Measurements from ENCODE around the gene MPDU1.

Gene MPDU1

DNA sequence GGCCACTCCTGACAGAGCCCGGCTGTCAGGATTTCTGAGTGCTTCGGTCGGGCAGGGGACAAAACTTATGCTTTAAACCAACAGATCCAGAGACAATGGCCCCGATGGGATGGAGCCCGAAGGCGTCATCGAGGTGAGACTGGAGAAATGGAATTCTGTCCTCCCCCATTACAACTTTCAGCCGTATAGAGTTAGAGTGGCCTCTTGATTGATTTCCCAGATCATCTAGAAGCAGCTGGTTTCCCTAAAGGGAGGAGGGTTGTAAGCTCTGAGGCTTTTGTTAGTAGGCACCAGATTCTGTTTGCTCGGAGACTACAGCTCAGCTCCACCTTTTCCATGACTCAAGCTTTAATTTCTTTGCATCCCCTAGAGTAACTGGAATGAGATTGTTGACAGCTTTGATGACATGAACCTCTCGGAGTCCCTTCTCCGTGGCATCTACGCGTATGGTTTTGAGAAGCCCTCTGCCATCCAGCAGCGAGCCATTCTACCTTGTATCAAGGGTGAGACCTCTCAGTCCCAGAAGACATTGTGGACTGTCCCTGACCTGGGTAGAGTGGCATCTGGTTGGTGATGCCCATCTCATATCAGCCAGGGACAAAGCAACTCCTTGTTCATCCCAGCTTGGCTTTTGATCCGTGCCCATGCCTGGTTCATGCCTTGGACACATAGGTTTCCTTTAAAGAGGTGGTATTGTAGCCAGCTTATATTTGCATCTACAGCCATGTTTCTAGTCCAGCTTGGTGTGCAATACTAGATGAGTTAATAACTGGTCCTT lies 9.3 kb upstream of the MPDU1 start:
- DNase-seq (ENCODE audit: low spot score), result no peak
- TF ChIP-seq, protein P1, sequence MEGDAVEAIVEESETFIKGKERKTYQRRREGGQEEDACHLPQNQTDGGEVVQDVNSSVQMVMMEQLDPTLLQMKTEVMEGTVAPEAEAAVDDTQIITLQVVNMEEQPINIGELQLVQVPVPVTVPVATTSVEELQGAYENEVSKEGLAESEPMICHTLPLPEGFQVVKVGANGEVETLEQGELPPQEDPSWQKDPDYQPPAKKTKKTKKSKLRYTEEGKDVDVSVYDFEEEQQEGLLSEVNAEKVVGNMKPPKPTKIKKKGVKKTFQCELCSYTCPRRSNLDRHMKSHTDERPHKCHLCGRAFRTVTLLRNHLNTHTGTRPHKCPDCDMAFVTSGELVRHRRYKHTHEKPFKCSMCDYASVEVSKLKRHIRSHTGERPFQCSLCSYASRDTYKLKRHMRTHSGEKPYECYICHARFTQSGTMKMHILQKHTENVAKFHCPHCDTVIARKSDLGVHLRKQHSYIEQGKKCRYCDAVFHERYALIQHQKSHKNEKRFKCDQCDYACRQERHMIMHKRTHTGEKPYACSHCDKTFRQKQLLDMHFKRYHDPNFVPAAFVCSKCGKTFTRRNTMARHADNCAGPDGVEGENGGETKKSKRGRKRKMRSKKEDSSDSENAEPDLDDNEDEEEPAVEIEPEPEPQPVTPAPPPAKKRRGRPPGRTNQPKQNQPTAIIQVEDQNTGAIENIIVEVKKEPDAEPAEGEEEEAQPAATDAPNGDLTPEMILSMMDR (conservative IDR thresholded peaks at IDR 0.05; ENCODE audit: low read depth), result no peak
- H3K27ac ChIP-seq, result peak overlapping the region; percentile 98
- CTCF ChIA-PET, result interaction anchor here (0.9 to 1.4 kb wide), 5 partner anchors 13 to 114 kb away, joined by 3 to 8 read pairs (median 5); partner anchors contain the start of genes SOX15, TP53 and WRAP53
- POLR2A ChIA-PET (ENCODE audit: low non-redundant PET), result interaction anchor here (0.6 to 3.4 kb wide), 4 partner anchors 9 to 317 kb away, joined by 4 to 28 read pairs (median 6); partner anchors contain the start of genes MPDU1 and SOX15

DNA sequence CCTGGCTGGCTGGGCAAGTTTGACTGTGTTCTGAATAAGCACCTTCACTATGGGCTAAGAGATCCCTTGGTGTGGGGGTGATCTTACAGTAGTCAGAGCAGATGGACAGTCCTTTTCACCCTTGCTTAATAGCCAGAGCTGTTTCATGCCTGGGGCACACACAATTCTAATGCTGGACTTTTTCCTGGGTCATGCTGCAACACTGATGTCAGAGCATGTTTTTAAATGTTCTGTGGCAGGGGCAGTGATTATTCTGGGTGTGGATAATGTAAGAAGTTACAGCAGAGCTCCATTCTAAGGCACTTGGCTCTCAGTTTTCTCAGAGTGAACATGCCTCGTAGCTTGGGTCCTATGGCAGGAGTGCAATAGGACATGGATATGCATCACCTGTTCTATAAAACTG lies 8.2 kb upstream of the MPDU1 start:
- TF ChIP-seq, protein P1 (conservative IDR thresholded peaks at IDR 0.05; ENCODE audit: low read depth), result no peak
- ChIA-PET POLR2A (ENCODE audit: low non-redundant PET) (interaction anchor here (3.4 kb wide), 1 partner anchor 14 kb away, joined by 28 read pairs; the partner anchor contains the start of gene SOX15), CTCF (interaction anchor here (0.6 to 1.4 kb wide), 4 partner anchors 12 to 113 kb away, joined by 3 to 8 read pairs (median 4); partner anchors contain the start of gene WRAP53)
- peak overlapping the region; percentile 98 for H3K27ac ChIP-seq
- DNase-seq (ENCODE audit: low spot score), result no peak

DNA sequence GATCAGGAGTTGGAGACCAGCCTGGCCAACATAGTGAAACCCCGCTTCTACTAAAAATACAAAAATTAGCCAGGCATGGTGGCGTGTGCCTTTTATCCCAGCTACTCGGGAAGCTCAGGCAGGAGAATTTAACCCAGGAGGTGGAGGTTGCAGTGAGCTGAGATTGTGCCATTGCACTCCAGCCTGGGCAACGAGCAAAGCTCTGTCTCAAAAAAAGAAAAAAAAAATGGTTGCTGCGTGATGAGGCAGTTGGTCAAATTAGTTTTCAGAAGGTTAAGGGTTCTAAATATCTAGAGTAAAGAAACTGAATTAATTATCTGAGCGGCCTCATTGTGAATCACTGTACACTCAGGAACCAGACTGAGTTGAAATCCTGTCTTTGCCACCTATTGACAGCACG lies 7.7 kb upstream of the MPDU1 start:
- peak overlapping the region; percentile 98 for H3K27ac ChIP-seq
- POLR2A ChIA-PET (ENCODE audit: low non-redundant PET), result interaction anchor here (3.4 kb wide), 1 partner anchor 14 kb away, joined by 28 read pairs; the partner anchor contains the start of gene SOX15

DNA sequence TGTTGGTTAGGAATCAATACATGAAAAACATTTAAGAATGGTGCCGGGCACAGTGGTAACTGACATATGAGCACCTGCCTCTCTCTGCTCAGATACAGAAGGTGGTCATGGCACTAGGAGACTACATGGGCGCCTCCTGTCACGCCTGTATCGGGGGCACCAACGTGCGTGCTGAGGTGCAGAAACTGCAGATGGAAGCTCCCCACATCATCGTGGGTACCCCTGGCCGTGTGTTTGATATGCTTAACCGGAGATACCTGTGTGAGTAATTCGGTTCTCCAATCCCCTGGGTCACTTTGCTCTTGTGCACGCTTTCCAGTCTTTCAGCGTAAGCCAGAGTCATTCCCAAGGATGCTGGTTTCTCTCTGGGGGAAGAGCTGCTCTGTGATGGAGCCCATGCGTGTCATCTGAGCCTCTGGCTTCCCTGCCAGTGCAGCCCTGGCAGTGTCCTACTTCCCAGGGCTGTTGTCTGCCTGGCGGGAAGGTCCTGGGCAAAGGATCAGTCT lies 7.2 kb upstream of the MPDU1 start:
- peak overlapping the region; percentile 98 for H3K27ac ChIP-seq
- POLR2A ChIA-PET (ENCODE audit: low non-redundant PET), result interaction anchor here (3.4 kb wide), 1 partner anchor 13 kb away, joined by 28 read pairs; the partner anchor contains the start of gene SOX15
- CTCF ChIA-PET, result no interaction called here
- TF ChIP-seq, protein P1 (conservative IDR thresholded peaks at IDR 0.05; ENCODE audit: low read depth), result no peak
- DNase-seq (ENCODE audit: low spot score), result no peak

More for the DNA sequence above, 7.7 kb upstream of the MPDU1 start:
- CTCF ChIA-PET, result interaction anchor here (0.6 to 1.4 kb wide), 4 partner anchors 11 to 113 kb away, joined by 3 to 8 read pairs (median 4); partner anchors contain the start of gene WRAP53
- TF ChIP-seq, protein P1 (conservative IDR thresholded peaks at IDR 0.05; ENCODE audit: low read depth), result no peak
- no peak for DNase-seq (ENCODE audit: low spot score)

DNA sequence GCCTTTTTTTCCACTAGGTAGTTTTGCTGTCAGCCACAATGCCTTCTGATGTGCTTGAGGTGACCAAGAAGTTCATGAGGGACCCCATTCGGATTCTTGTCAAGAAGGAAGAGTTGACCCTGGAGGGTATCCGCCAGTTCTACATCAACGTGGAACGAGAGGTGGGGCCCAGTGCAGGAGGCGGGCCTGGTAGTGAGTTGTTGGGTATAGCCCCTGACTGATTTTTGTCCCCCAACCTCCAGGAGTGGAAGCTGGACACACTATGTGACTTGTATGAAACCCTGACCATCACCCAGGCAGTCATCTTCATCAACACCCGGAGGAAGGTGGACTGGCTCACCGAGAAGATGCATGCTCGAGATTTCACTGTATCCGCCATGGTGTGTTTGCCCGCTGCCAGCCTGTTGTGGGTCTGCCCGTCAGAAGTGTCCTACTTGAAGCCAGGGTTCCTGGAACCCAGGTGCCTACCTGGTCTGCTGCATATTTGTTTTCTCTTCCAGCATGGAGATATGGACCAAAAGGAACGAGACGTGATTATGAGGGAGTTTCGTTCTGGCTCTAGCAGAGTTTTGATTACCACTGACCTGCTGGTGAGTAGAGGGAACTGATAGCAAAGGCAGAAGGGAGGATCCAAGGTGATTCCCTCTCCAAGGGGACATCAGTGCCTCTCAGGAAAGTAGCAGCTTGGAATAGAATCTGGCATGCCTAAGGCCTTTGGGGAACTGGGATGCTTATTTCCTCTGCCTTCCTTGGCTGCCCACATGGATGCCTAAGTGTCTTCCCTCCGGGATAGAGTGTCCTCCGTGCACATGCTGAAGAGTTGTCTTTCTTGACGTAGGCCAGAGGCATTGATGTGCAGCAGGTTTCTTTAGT lies 6.1 kb upstream of the MPDU1 start:
- peak overlapping the region; percentile 100 for H3K27ac ChIP-seq

More for the DNA sequence above, 6.1 kb upstream of the MPDU1 start:
- TF ChIP-seq, protein P1 (conservative IDR thresholded peaks at IDR 0.05; ENCODE audit: low read depth), result no peak
- POLR2A ChIA-PET (ENCODE audit: low non-redundant PET), result interaction anchor here (0.7 kb wide), 1 partner anchor 10 kb away, joined by 3 read pairs; no protein-coding TSS in a partner anchor
- CTCF ChIA-PET, result interaction anchor here (0.6 to 0.7 kb wide), 3 partner anchors 11 to 274 kb away, joined by 3 to 5 read pairs (median 3); no protein-coding TSS in a partner anchor
- DNase-seq (ENCODE audit: low spot score), result no peak
